ENCODE data around the gene CARD6.
"Not testable (repeated sequence)": the region's sequence is repeated elsewhere in the genome, so short reads cannot be mapped to it uniquely, and the experiment has no call there.

The CARD6 gene

DNA sequence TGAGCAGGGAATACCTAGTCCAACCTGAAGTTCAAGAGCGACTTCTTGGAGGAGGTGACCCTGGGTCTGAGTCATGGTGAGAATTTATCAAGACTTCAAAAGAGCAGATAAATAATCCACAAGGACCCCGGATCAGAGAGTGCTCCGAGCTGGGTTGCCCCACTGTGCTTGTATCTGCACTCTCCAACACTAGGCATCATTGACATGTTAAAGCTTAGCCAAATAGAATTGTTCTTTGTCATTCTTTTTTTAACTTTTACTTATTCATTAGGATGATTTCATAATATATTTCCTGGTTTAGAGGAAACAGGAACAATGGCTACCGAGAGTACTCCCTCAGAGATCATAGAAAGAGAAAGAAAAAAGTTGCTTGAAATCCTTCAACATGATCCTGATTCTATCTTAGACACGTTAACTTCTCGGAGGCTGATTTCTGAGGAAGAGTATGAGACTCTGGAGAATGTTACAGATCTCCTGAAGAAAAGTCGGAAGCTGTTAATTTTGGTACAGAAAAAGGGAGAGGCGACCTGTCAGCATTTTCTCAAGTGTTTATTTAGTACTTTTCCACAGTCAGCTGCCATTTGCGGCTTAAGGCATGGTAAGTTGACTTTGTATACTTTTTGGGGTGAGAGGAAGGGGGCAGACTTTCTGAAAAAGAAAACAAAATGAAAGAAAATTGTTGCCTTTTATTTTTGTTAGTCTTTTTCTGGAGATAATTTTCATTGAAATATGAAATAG lies at the start of gene CARD6:
Gene CARD6, plus strand, starts transcription at position 300 of the 738 bp plus-strand sequence. Its CDS starts 16 bp downstream, at position 316.
- no peak for DNase-seq

DNA sequence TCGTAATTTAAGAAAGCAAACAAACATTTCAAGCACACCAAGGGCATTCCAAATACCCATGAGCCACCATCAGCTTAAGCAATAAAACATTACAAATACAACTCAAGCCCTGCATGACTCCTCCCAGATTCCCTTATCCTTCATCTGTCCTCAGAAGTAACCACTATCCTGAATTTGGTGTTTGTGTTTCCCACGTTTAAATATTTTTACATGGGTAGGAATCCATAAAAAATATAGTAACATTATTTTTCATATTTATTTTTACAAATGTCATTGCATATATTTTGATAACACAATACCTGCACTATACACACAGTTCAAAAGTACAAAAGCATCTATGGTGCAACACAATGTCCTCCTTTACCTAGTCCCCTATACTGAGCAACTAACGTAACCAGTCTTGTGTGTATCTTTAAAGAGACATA lies 49.4 kb upstream of the CARD6 start:
- DNase-seq = no peak

DNA sequence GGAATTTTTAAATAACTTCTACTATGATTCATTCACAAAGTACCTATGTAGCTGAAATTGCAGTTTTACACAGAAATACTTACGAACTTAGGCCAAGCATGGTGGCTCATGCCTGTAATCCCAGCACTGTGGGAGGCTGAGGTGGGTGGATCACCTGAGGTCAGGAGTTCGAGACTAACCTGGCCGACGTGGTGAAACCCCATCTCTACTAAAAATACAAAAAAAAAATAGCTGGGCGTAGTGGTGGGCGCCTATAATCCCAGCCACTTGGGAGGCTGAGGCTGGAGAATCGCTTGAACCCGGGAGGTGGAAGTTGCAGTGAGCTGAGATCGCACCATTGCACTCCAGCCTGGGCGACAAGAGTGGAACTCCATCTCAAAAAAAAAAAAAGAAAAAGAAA lies 48.5 kb upstream of the CARD6 start:
- DNase-seq = not testable (repeated sequence)

- DNase-seq = not testable (repeated sequence)
Observed at GRCh38 chr5:40794340-40794739, 46.8 kb upstream of the CARD6 start.

DNA sequence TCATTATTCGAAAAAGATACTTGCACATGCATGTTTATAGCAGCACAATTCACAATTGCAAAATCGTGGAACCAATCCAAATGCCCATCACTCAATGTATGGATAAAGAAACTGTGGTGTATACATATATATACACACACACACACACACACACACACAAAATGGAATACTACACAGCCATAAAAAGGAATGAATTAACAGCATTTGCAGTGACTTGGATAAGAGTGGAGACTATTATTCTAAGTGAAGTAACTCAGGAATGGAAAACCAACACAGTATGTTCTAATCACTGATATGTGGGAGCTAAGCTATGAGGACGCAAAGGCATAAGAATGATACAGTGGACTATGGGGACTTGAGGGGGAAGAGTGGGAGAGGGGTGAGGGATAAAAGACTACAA lies 46.3 kb upstream of the CARD6 start:
- DNase-seq = not testable (repeated sequence)

DNA sequence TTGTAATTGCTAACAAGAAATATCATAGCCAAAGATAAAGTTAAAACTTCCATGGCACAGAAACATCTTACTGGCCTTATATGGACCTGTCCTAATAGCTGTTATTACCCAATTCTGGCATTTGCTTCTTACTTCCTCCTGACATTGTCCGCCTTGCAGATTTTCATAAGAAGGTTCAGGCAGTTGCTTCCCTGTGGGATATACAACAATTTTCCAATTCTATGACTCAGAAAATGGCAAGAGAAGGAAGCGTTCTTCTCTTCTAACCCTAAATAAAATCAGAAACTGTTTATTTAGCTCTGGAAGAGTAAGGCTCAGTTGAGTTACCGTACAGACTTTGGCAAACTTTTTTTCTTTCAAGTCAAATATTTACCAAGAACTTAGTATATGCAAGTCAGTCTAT lies 44.7 kb upstream of the CARD6 start:
- DNase-seq = no peak

GRCh38 chr5:40797273-40798011 lies 43.7 kb upstream of the CARD6 start:
- peak; percentile 27 for DNase-seq

DNA sequence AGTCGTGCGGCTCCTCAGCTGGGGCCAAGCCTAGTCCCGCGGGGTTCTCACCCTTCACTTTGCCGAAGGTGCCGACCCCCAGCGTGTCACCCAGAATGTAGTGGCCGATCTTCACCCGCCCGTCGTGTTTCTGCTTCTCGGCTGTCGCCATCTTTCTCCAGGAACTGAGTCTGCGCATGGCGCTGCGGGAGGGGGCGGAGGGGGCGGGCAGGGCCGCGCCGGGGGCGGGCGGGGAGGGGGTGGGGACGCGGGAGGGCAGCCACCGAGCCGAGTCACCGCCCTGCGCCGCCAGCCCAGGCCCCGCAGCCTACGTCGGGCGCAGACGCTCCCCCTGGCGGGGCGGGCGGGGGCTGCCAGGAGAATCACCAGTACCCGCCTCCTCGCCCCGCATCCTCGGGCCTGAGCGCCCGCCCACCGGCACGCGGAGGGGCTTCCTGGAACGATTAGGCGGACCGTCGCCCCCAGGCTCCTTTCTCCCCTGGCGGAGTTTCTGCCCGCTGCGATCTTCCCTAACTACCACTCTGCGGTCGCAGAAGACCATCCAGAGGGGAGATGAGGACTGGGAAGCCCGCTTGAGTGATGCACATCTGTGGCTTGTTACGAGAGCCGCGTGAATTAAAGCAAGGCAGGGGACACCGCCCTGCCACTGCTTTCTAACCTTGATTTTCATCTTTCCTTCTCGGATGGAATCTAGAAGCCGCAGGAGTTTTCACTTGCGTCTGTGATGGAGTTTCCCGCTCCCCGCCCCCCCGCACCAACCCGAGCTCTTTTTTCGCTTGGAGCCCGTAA lies 43.0 kb upstream of the CARD6 start, which contains the start of gene PRKAA1:
Gene PRKAA1, minus strand, starts transcription at position 363 of the 789 bp plus-strand sequence. Its CDS starts 185 bp downstream, at position 178.
- peak; percentile 82 for DNase-seq

GRCh38 chr5:40798801-40799210 lies 42.4 kb upstream of the CARD6 start:
- DNase-seq = no peak

DNA sequence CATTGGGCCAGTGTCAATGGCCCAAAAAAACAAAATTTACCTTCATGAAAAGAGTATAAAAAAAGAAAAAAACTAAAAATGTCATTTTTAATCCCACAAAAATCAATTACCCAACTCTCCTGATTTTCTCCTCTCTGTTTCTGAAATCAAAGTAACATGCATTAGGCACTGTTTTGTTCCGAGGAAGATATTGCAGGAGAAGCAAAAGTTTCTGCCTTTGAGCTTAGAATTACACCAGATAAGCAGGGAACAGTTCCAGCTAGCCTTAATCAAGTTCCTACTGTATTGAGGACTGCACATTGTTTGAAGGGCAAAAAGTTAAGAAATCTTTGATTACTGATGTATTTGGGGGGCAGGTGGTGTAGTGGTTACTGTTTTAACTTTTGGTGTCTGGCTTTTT lies 41.9 kb upstream of the CARD6 start:
- no peak for DNase-seq

GRCh38 chr5:40801771-40802562 lies 39.2 kb upstream of the CARD6 start:
- DNase-seq = no peak

GRCh38 chr5:40812125-40812524 lies 29.0 kb upstream of the CARD6 start:
- no peak for DNase-seq

GRCh38 chr5:40813698-40814281 lies 27.4 kb upstream of the CARD6 start:
- DNase-seq = no peak

- no peak for DNase-seq
Observed at GRCh38 chr5:40823459-40823858, 17.7 kb upstream of the CARD6 start.

DNA sequence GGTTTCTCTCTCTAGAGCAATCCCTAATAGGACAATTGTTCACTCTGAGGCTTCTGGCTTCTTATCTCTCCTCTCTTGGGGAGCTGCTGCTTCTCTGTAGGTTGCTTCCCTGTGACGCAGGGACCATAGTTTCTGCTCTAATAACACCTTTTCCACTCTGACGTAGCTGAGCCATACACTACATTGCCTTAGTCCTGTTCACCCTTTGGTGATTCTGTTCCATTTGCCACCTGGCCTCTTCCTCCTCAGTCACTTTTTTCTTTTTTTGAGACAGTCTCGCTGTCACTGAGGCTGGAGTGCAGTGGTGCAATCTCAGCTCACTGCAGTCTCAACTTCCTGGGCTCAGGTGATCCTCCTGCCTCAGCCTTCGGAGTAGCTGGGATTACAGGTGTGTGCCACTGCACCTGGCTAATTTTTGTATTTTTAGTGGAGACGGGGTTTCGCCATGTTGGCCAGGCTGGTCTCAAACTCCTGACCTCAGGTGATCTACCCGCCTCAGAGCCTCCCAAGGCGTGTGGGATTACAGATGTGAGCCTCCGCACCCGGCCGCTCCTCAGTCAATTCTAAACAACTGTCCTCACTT lies 15.6 kb upstream of the CARD6 start:
- DNase-seq = not testable (repeated sequence)

GRCh38 chr5:40826489-40827187 lies 14.5 kb upstream of the CARD6 start:
- DNase-seq = no peak

GRCh38 chr5:40827188-40827977 lies 13.8 kb upstream of the CARD6 start:
- no peak for DNase-seq

DNA sequence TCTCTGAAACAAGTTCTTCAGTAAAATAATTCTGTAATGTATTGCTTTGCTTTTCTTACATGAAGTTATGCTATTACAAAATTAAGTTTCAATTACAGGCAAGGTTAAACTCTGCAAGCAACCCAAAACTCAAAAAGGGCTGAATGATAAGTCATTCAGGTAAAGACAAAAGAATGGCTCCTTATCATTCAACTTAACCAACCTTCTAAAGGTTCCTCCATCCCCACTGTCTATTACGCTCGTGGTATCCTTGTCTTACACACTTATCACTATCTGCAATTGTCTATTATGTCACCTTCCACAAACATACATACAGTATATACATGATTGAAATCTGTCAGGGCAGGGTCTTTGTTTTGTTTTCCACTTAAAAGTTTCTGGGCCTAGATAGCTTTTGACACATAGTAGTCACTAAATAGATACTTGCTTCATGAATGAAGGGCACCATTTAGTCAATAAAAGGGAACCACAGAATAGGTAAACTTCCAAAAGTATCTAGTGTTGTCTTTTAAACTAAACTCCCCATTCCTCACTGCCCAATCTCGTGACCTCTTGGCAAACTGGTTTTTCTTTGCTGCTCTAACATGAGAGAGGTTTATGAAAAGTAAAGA lies 13.0 kb upstream of the CARD6 start:
- DNase-seq = no peak

Measured in 8988T (cell line).